ENCODE measurements around the gene STARD13. TPM values are rescaled to one million over a fixed set of nuclear protein-coding genes. Genes with fewer than 3 reads are reported as not detected.

STARD13 gene
- total and polyA plus RNA-seq, 2 donors (not counting 1 experiment from before 2014, with no cell fraction given): 0.06 to 0.22 TPM

GRCh38 chr13:33201659-33202058 lies 83.9 kb downstream of the STARD13 start:
- no peak overlapping the region for H3K4me2 ChIP-seq (replicated peaks; ENCODE audit: low read depth, low read length, poor library complexity, severe bottlenecking)
- H3K27ac Mint-ChIP-seq: no peak overlapping the region
- ATAC-seq (ENCODE audit: low read depth) (no peak), DNase-seq (no peak)
- H3K4me1 Mint-ChIP-seq: peaks cover 18% of the 10 kb centered on the region
- H4K20me1 ChIP-seq (ENCODE audit: control insufficient read depth, insufficient read depth, low read length, poor library complexity, severe bottlenecking): no peaks in the 10 kb centered on the region
- no peaks in the 10 kb centered on the region for H3K9me3 ChIP-seq (ENCODE audit: control extremely low read depth in 1 of 3, control insufficient read depth in 2 of 3, insufficient read depth in 1 of 3, low read length in 2 of 3)
- no peaks in the 10 kb centered on the region for H3K9me3 Mint-ChIP-seq (ENCODE audit: insufficient read depth)
- no peaks in the 10 kb centered on the region for H3K79me2 ChIP-seq (ENCODE audit: control insufficient read depth, insufficient read depth, low read length)
- WGBS (ENCODE audit: insufficient coverage): no CpG with 5 or more reads among the region's 1 CpG
- no peak overlapping the region for H3K9ac ChIP-seq (ENCODE audit: low read length)
- peaks cover 0 to 3% (median 0%) of the 10 kb centered on the region in 4 experiments for H3K27me3 ChIP-seq (replicated peaks in 1 of 4; ENCODE audit: control extremely low read depth in 1 of 4, control insufficient read depth in 3 of 4, insufficient read depth in 4 of 4, low read length in 3 of 4)
- H3K36me3 ChIP-seq (replicated peaks in 1 of 2; ENCODE audit: control extremely low read depth in 1 of 2, control insufficient read depth in 1 of 2, extremely low read depth in 1 of 2, insufficient read depth in 2 of 2, low read length in 1 of 2): no peaks in the 10 kb centered on the region
- POLR2A ChIA-PET: no interaction called here
- H3K4me3 ChIP-seq (ENCODE audit: control extremely low read depth in 1 of 5, extremely low read depth in 1 of 5, insufficient read depth in 1 of 5, low read depth in 2 of 5, low read length in 4 of 5): no peak overlapping the region
- no peak overlapping the region for H2AFZ ChIP-seq (ENCODE audit: insufficient read depth, low read depth, low read length, poor library complexity, severe bottlenecking)
- TF ChIP-seq, protein P1, sequence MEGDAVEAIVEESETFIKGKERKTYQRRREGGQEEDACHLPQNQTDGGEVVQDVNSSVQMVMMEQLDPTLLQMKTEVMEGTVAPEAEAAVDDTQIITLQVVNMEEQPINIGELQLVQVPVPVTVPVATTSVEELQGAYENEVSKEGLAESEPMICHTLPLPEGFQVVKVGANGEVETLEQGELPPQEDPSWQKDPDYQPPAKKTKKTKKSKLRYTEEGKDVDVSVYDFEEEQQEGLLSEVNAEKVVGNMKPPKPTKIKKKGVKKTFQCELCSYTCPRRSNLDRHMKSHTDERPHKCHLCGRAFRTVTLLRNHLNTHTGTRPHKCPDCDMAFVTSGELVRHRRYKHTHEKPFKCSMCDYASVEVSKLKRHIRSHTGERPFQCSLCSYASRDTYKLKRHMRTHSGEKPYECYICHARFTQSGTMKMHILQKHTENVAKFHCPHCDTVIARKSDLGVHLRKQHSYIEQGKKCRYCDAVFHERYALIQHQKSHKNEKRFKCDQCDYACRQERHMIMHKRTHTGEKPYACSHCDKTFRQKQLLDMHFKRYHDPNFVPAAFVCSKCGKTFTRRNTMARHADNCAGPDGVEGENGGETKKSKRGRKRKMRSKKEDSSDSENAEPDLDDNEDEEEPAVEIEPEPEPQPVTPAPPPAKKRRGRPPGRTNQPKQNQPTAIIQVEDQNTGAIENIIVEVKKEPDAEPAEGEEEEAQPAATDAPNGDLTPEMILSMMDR (IDR thresholded peaks at IDR 0.05): no peak
- no peak for TF ChIP-seq EZH2 (IDR thresholded peaks at IDR 0.05; ENCODE audit: borderline replicate concordance, insufficient read depth, low read depth, low read length, poor library complexity, severe bottlenecking)
- intact Hi-C loops (cut with micrococcal nuclease): no loop called here
- peaks cover 8% of the 10 kb centered on the region for H3K27me3 Mint-ChIP-seq
- peaks cover 8 to 11% of the 10 kb centered on the region in 2 donors for H3K4me1 ChIP-seq (ENCODE audit: control insufficient read depth in 2 of 2, insufficient read depth in 2 of 2, low read length in 2 of 2)
- H3K4me3 Mint-ChIP-seq: no peak overlapping the region
- no peak overlapping the region for H3K27ac ChIP-seq (ENCODE audit: low read length in 2 of 2)
- CTCF ChIA-PET: no interaction called here

DNA sequence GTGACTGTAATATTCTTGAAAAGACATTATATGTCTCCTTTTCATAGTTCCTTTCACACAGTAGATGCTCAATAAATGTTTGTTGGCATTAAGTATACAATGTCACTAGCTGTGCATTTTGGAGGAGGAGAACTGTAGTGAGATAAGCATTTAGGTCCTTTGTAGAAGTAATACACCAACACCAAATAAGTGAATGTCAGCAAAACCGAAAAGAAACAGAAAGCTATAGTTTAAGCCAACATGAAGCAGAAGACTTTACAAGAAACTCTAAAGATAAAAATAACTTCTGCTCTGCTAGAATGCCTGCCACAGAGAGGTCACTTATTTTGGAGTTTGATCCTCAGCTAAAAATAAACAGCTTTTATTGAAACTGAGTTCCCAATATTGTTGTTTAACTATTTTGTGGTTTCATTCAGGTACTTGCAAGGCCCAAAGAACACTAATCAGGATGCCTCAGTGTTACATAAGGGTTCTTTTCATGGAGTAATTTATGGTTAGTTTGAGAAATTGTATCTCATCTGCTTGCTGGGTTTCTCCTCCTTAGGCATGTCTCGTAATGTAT lies 86.2 kb downstream of the STARD13 start:
- Histone ChIP-seq H3K4me1 (ENCODE audit: control insufficient read depth in 2 of 2, insufficient read depth in 2 of 2, low read length in 2 of 2) (peaks cover 8 to 11% of the 10 kb centered on the region in 2 donors), H3K36me3 (replicated peaks in 1 of 2; ENCODE audit: control extremely low read depth in 1 of 2, control insufficient read depth in 1 of 2, extremely low read depth in 1 of 2, insufficient read depth in 2 of 2, low read length in 1 of 2) (no peaks in the 10 kb centered on the region), H3K9me3 (ENCODE audit: control extremely low read depth in 1 of 3, control insufficient read depth in 2 of 3, insufficient read depth in 1 of 3, low read length in 2 of 3) (no peaks in the 10 kb centered on the region), H3K27ac (ENCODE audit: low read length in 2 of 2) (no peak overlapping the region), H3K4me3 (ENCODE audit: control extremely low read depth in 1 of 5, extremely low read depth in 1 of 5, insufficient read depth in 1 of 5, low read depth in 2 of 5, low read length in 4 of 5) (no peak overlapping the region), H3K9ac (ENCODE audit: low read length) (no peak overlapping the region), H3K4me2 (replicated peaks; ENCODE audit: low read depth, low read length, poor library complexity, severe bottlenecking) (no peak overlapping the region), H3K79me2 (ENCODE audit: control insufficient read depth, insufficient read depth, low read length) (no peaks in the 10 kb centered on the region), H4K20me1 (ENCODE audit: control insufficient read depth, insufficient read depth, low read length, poor library complexity, severe bottlenecking) (no peaks in the 10 kb centered on the region), H3K27me3 (replicated peaks in 1 of 4; ENCODE audit: control extremely low read depth in 1 of 4, control insufficient read depth in 3 of 4, insufficient read depth in 4 of 4, low read length in 3 of 4) (no peaks in the 10 kb centered on the region), H2AFZ (ENCODE audit: insufficient read depth, low read depth, low read length, poor library complexity, severe bottlenecking) (no peak overlapping the region)
- TF ChIP-seq, protein P1 (IDR thresholded peaks at IDR 0.05): no peak
- no peak for TF ChIP-seq EZH2 (IDR thresholded peaks at IDR 0.05; ENCODE audit: borderline replicate concordance, insufficient read depth, low read depth, low read length, poor library complexity, severe bottlenecking)
- WGBS (ENCODE audit: insufficient coverage): no CpG with 5 or more reads among the region's 2 CpGs
- H3K4me3 Mint-ChIP-seq: no peak overlapping the region
- ChIA-PET CTCF (no interaction called here), POLR2A (no interaction called here)
- H3K9me3 Mint-ChIP-seq (ENCODE audit: insufficient read depth): no peaks in the 10 kb centered on the region
- peaks cover 17% of the 10 kb centered on the region for H3K4me1 Mint-ChIP-seq
- H3K27me3 Mint-ChIP-seq: peaks cover 8% of the 10 kb centered on the region
- ATAC-seq (ENCODE audit: low read depth): no peak
- DNase-seq: no peak
- no peak overlapping the region for H3K27ac Mint-ChIP-seq
- intact Hi-C loops (cut with micrococcal nuclease): no loop called here

Data from B cell (primary cell).